Renal cortex interstitium (tissue), 15 donors: ENCODE measurements around the gene SERPINE1. TPM values are rescaled to one million over a fixed set of nuclear protein-coding genes. Genes with fewer than 3 reads are reported as not detected.
"Not testable (repeated sequence)": the region's sequence is repeated elsewhere in the genome, so short reads cannot be mapped to it uniquely, and the experiment has no call there.

Source experiments
- DNase-seq, 11 donors: peaks; one replicate each; pipeline ENCODE4 v3.0.0-alpha.2; 2013; ENCODE audit warnings: low read depth in 9 of 11, low spot score in 4 of 11; ENCODE audit errors: extremely low read depth in 1 of 11
- long read RNA-seq, 16 experiments: transcript quantifications; one replicate each; lab custom pipeline, GENCODE V29; 2026
- polyA plus RNA-seq, 3 donors: library from polyadenylated mRNA; unstranded; fragments of 120-200 nt; gene quantifications; one replicate each; pipeline ENCODE4 v1.2.1, GENCODE V29; 2013; ENCODE audit not compliant: insufficient read length in 3 of 3

Gene SERPINE1
- 1 to 10 TPM in 2 of 3 donors, under 1 TPM in 1; 0.89 to 1.5 (median 1.1) TPM for polyA plus RNA-seq
- long read RNA-seq, donor 1, result 0 reads
- long read RNA-seq, donor 2, partial matches to known transcripts, result 0 of 1 reads
- long read RNA-seq, donor 2, other reads (novel, unspliced or antisense), result 0 of 1 reads
- long read RNA-seq, donor 3, result 0 reads
- long read RNA-seq, donor 4, result 0 reads
- long read RNA-seq, donor 5, result 0 reads
- long read RNA-seq, donor 6, partial matches to known transcripts, result 0 of 1 reads
- long read RNA-seq, donor 6, other reads (novel, unspliced or antisense), result 0 of 1 reads
- long read RNA-seq, donor 7, result 0 reads
- long read RNA-seq, donor 8, result 0 reads
- long read RNA-seq, donor 9, result 0 reads
- long read RNA-seq, donor 10, result 0 reads
- long read RNA-seq, donor 11, result 0 reads
- long read RNA-seq, donor 12, result 0 reads
- long read RNA-seq, donor 13, result 0 reads
- long read RNA-seq, donor 14, result 0 reads
- long read RNA-seq, donor 15, result 0 reads
- long read RNA-seq, donor 16, result 0 reads

- DNase-seq, result peak; percentile 71 to 93 (median 87)
These were observed at the start of gene SERPINE1 for GRCh38 chr7:101126651-101127459. Gene SERPINE1, plus strand, starts transcription at chr7:101127104. Its CDS starts 1,290 bp downstream, at chr7:101128394.

DNA sequence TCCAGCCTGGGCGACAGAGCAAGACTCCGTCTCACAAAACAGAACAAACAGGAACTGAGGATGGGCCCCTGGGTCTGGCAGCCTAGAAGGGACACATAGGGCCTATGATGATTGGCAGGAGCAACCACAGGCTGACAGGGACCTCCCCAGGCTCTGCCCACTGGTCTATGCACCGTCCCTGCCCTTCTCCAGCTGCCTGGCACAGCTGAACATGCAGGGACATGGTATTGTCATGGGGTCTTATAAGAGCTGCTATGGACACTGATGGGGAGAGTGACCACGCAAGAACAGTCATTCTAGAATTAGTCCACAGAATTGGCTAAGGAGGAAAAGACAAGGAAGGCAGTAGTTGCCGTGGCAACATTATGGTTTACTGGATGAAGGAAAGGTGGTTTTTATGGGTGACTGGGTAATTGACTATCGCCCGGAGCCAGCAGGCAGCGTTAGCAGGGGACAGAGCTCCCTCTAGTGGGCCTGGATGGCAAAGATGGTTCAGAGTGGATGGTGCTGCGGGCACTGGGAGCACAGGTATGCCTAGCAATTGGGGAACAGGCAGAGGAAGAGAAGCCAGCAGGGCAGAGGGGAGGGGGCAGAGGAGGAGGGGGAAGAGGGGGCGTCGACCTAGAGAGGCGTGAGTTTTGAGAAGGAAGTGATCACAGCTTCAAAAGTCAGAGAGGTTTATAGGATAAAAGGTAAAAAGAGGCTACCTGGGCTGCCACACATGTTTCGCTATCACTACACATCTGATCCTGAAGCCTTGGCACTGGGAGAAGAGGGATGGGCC is 49.4 kb upstream of the SERPINE1 start:
- peak in 9 of 11 donors; percentile 50 to 79 (median 70) for DNase-seq

DNA sequence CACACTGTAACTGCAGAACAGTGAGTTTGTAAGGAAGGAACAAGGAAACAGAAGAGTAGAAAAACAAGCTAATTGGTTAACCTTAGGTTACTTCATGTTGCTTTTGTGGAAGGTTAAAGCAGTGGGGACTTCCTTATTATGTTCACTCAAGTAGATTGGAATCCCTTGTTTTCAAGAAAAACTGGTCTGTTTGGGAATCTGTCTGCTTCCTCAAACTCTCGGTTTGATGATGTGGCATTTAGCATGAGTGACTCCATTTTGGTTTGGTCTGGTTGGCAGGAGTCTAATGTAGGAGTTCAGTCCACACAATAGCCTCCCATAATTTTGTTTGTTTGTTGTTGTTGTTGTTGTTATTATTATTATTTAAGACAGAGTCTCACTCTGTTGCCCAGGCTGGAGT is 45.5 kb upstream of the SERPINE1 start:
- no peak for DNase-seq

GRCh38 chr7:101084865-101085161 is 42.1 kb upstream of the SERPINE1 start:
- DNase-seq, result no peak

DNA sequence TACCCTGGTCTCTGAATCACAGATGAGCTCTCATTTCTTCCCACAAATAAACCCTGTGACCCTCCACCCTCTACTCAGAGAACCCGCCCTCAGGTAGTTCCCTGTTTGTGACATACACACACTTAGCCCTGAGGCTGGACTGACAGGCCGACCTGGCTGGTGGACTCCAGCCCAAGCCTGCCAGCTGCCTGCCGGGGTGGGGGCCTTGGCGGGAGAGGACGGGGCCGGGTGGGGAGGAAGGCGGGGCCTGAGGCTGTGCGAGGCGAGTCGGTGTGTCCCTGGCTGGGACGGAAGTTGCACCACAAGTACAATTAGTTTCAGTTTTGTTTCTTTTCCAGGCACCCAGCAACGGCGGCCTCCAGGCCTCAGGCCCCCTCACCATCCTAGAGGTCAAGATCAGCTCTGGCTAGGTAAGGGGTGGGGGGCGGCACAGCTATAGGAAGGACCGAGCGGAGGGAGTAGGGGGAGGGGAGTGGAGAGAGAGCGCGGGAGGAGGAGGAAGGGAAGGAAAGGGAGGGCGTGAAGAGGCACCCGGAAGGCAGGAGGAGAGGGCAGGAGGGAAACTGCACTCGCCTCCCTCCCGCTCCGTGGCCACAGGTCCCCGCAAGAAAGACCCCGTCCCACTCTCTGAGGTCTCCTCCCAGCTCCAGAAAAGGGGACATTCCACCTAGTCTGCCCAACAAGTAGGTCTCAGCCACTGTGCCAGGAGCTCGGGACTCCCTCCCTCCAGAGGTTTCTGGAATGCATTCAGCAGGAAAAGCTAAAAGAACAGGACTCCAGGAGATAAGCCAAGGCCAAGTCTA is 41.5 kb upstream of the SERPINE1 start, which contains the start of gene TRIM56:
TSS of gene TRIM56 (plus strand) at position 320 of the 803 bp plus-strand sequence. CDS start 1,832 bp downstream, outside the sequence.
- DNase-seq, result peak in 10 of 11 donors; percentile 31 to 72 (median 70)

DNA sequence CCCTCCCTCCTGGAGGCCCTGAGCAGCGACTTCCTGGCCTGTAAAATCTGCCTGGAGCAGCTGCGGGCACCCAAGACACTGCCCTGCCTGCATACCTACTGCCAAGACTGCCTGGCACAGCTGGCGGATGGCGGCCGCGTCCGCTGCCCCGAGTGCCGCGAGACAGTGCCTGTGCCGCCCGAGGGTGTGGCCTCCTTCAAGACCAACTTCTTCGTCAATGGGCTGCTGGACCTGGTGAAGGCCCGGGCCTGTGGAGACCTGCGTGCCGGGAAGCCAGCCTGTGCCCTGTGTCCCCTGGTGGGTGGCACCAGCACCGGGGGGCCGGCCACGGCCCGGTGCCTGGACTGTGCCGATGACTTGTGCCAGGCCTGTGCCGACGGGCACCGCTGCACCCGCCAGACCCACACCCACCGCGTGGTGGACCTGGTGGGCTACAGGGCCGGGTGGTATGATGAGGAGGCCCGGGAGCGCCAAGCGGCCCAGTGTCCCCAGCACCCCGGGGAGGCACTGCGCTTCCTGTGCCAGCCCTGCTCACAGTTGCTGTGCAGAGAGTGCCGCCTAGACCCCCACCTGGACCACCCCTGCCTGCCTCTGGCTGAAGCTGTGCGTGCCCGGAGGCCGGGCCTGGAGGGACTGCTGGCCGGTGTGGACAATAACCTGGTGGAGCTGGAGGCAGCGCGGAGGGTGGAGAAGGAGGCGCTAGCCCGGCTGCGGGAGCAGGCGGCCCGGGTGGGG is 39.4 kb upstream of the SERPINE1 start:
- DNase-seq, result no peak

DNA sequence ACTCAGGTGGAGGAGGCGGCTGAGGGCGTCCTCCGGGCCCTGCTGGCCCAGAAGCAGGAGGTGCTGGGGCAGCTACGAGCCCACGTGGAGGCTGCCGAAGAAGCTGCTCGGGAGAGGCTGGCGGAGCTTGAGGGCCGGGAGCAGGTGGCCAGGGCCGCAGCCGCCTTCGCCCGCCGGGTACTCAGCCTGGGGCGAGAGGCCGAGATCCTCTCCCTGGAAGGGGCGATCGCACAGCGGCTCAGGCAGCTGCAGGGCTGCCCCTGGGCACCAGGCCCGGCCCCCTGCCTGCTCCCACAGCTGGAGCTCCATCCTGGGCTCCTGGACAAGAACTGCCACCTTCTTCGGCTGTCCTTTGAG is 38.9 kb upstream of the SERPINE1 start:
- no peak for DNase-seq

DNA sequence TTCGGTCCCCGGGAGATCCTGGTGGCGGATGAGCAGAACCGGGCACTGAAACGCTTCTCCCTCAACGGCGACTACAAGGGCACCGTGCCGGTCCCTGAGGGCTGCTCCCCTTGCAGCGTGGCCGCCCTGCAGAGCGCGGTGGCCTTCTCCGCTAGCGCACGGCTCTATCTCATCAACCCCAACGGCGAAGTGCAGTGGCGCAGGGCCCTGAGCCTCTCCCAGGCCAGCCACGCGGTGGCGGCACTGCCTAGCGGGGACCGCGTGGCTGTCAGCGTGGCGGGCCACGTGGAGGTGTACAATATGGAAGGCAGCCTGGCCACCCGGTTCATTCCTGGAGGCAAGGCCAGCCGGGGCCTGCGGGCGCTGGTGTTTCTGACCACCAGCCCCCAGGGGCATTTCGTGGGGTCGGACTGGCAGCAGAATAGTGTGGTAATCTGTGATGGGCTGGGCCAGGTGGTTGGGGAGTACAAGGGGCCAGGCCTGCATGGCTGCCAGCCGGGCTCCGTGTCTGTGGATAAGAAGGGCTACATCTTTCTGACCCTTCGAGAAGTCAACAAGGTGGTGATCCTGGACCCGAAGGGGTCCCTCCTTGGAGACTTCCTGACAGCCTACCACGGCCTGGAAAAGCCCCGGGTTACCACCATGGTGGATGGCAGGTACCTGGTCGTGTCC is 37.9 kb upstream of the SERPINE1 start:
- DNase-seq, result no peak

DNA sequence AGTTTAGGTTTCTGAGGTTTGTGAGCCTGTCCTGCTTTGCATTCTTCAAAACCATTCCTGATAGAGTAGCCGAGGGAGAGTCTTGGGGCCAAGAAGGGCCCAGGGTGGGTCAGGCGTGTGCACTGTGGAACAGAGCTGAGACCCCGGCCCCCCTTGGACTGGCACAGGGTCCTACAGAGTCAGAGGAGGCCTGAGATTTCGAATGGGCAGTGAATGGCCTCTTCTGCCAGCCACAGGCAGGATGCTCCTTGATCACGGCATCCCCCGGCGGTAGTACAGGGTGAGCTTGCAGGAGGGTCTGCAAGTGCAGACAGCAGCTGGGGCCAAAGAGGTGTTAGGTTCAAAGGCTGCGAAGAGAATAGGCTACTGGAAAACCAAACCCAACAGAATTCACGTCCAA is 37.0 kb upstream of the SERPINE1 start:
- no peak for DNase-seq

DNA sequence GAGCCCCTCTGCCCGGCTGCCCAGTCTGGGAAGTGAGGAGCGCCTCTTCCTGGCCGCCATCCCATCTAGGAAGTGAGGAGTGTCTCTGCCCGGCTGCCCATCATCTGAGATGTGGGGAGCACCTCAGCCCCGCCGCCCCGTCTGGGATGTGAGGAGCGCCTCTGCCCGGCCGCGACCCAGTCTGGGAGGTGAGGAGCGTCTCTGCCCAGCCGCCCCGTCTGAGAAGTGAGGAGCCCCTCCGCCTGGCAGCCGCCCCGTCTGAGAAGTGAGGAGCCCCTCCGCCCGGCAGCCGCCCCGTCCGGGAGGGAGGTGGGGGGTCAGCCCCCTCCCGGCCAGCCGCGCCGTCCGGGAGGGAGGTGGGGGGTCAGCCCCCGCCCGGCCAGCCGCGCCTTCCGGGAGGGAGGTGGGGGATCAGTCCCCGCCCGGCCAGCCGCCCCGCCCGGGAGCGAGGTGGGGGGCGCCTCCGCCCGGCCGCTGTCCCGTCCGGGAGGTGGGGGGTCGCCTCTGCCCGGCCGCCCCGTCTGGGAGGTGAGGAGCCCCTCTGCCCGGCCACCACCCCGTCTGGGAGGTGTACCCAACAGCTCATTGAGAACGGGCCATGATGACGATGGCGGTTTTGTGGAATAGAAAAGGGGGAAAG is 34.5 kb upstream of the SERPINE1 start:
- not testable (repeated sequence) for DNase-seq

- no peak for DNase-seq
These were observed 33.0 kb upstream of the SERPINE1 start for GRCh38 chr7:101093906-101094305.

- no peak for DNase-seq
These were observed 32.5 kb upstream of the SERPINE1 start for GRCh38 chr7:101094376-101094775.

DNA sequence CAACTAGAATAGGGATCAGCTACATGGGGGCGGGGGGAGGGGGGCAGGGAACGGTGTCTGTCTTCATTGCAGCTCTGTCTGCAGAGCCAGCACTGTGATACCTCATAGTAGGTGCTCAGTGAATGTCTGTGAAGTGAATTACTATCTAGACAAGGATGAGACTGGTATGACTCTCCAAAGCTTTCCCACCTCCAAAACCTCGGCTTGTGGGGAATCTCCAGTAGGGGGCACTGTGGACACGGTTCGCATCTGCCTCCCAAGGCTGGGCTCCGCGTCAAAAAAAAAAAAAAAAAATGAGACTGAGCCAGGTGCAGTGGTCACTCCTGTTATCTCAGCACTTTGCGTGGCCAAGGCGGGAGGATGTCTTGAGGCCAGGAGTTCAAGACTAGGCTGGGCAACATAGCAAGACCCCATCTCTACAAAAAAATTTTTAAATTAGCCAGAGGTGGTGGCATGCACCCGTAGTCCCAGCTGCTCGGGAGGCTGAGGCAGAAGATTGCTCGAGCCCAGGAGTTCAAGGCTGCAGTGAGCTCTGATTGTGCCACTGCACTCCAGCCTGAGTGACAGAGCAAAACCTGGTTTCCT is 32.0 kb upstream of the SERPINE1 start:
- DNase-seq, result peak in 1 of 11 donors; percentile 21

DNA sequence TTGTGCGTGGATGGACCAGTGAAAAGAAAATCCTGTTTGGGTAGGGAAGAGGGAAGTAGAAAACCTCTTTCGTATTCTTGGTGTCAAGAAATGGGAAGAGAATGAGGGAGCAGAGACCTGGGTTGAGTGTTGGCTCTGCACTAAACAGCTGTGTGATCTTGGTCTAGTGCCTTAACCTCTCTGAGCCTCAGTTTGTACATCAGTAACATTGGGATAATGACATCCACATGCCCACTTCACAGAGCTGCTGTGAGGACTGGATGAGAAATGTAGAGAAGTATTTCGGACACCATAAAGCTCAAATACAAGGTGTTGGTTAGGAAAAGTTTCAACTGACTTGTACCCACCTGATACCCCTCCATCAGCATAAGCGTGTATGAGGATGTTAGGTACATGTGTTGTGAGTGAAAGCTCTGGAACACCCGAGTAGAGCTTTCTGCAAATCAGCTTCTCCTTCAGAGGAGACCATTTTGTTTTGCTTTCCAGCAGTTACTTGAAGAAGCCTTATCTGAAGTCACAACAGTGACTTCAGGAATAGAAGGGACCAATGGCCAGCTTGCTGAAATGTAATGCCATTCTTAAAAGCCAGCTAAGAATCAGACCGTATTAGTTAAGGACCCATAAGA is 30.5 kb upstream of the SERPINE1 start:
- no peak for DNase-seq

GRCh38 chr7:101096957-101097347 is 30.0 kb upstream of the SERPINE1 start:
- no peak for DNase-seq

DNA sequence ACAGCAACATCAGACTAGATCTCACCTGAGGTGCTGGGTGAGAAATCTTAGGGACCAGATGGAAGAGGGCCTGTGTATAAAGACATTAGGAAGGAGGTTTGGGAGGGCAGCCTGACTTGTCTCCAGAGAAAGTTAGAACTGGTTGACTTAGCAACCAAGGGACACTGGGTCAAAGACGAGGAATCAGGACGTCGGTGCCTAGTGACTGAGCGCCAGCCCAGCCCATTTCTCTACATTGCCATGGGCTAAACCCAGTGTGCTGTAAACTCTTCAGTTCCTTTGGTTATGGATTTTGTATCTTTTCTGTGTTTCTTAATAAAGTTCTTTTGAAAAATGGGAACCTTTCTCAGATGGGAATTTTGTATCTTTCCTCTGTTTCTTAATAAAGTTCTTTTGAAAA is 29.3 kb upstream of the SERPINE1 start:
- DNase-seq, result no peak
